Uterus (tissue), 4 donors: Measurements from ENCODE around the gene LRRC58. TPM values are rescaled to one million over a fixed set of nuclear protein-coding genes. Genes with fewer than 3 reads are reported as not detected.

Experiments
- DNase-seq, 2 donors: peaks; one replicate each; pipeline ENCODE4 v3.0.0-alpha.2; 2019 to 2020
- H3K27ac ChIP-seq, 2 donors: fragments of 200-600 bp; sonication (generic); 1 replicate in 1 of 2; 2 replicates in 1 of 2; pipeline ENCODE4 v1.5.1; 2016 to 2018
- H3K27me3 ChIP-seq, 2 donors: fragments of 200-600 bp; sonication (generic); one replicate each; pipeline ENCODE4 v1.5.1; 2018 to 2019; ENCODE audit warnings: control low read depth in 1 of 2
- H3K36me3 ChIP-seq, 2 donors: fragments of 200-600 bp; sonication (generic); one replicate each; pipeline ENCODE4 v1.5.1; 2019; ENCODE audit warnings: control low read depth in 1 of 2
- H3K4me1 ChIP-seq, 2 donors: fragments of 200-600 bp; sonication (generic); one replicate each; pipeline ENCODE4 v1.5.1; 2018 to 2019; ENCODE audit warnings: control low read depth in 1 of 2
- H3K4me3 ChIP-seq, 2 donors: fragments of 200-600 bp; sonication (generic); 1 replicate in 1 of 2; 2 replicates in 1 of 2; pipeline ENCODE4 v1.5.1; 2018 to 2019; ENCODE audit warnings: mild to moderate bottlenecking in 1 of 2
- H3K9me3 ChIP-seq, 2 donors: fragments of 200-600 bp; sonication (generic); one replicate each; pipeline ENCODE4 v1.5.1; 2019; ENCODE audit warnings: control low read depth in 1 of 2
- CTCF ChIP-seq, 4 experiments: fragments of 200-600 bp in 2 of 4; fragments of 450-650 bp in 2 of 4; sonication (generic) in 2 of 4; IDR thresholded peaks; one replicate each; pipeline ENCODE4 v1.5.1; 2016 to 2019; ENCODE audit warnings: antibody characterized with exemption in 4 of 4, mild to moderate bottlenecking in 2 of 4, moderate library complexity in 1 of 4
- POLR2A ChIP-seq, 2 donors: fragments of 450-650 bp; IDR thresholded peaks; one replicate each; pipeline ENCODE4 v1.6.1; 2016; ENCODE audit warnings: antibody characterized with exemption in 2 of 2, mild to moderate bottlenecking in 1 of 2, moderate library complexity in 1 of 2
- intact Hi-C: fragments of 100-400 bp; cut with DNase I; formaldehyde crosslinking; loops from one replicate; pipeline ENCODE4 v1.15.1; 2023; ENCODE audit warnings: low total_unique reads
- total RNA-seq, 4 donors: library from RNA; depleted of rRNA in 3 of 4; stranded (reverse); fragments of >200 nt in 3 of 4; gene quantifications; one replicate each; pipeline versions ENCODE4 v1.1.0 to v1.2.4, GENCODE V29; 2014 to 2023
- donor health status: DM: yes; HTN: yes; CAD: no.

Gene LRRC58
- total RNA-seq, 4 donors from 2014 or later: 19.1 to 78.1 (median 35.8) TPM

GRCh38 chr3:120364821-120365220 lies 15.7 kb upstream of the LRRC58 start:
- TF ChIP-seq CTCF (IDR thresholded peaks at IDR 0.05): no peak
- no peak for TF ChIP-seq POLR2A (IDR thresholded peaks at IDR 0.05)
- no peak for DNase-seq
- intact Hi-C loops: no loop called here
- Histone ChIP-seq H3K36me3 (no peaks in the 10 kb centered on the region), H3K4me1 (no peaks in the 10 kb centered on the region), H3K27ac (no peak overlapping the region), H3K27me3 (no peaks in the 10 kb centered on the region), H3K9me3 (no peaks in the 10 kb centered on the region), H3K4me3 (no peak overlapping the region)

- DNase-seq: no peak
- H3K9me3 ChIP-seq: no peaks in the 10 kb centered on the region
- H3K4me1 ChIP-seq: no peaks in the 10 kb centered on the region
- intact Hi-C loops: no loop called here
- TF ChIP-seq CTCF (IDR thresholded peaks at IDR 0.05) (no peak), POLR2A (IDR thresholded peaks at IDR 0.05) (no peak)
- no peaks in the 10 kb centered on the region for H3K36me3 ChIP-seq
- no peak overlapping the region for H3K27ac ChIP-seq
- no peak overlapping the region for H3K4me3 ChIP-seq
- no peaks in the 10 kb centered on the region for H3K27me3 ChIP-seq
Observed at GRCh38 chr3:120364101-120364500, 14.9 kb upstream of the LRRC58 start.

GRCh38 chr3:120357807-120358206 lies 8.7 kb upstream of the LRRC58 start:
- no peak overlapping the region for H3K4me3 ChIP-seq
- no peak for DNase-seq
- no peak overlapping the region for H3K27ac ChIP-seq
- H3K36me3 ChIP-seq: no peaks in the 10 kb centered on the region
- no peaks in the 10 kb centered on the region for H3K27me3 ChIP-seq
- intact Hi-C loops: no loop called here
- TF ChIP-seq POLR2A (IDR thresholded peaks at IDR 0.05) (no peak), CTCF (IDR thresholded peaks at IDR 0.05) (no peak)
- no peaks in the 10 kb centered on the region for H3K4me1 ChIP-seq
- H3K9me3 ChIP-seq: no peaks in the 10 kb centered on the region

GRCh38 chr3:120355486-120355885 lies 6.3 kb upstream of the LRRC58 start:
- intact Hi-C loops: no loop called here
- Histone ChIP-seq H3K9me3 (no peaks in the 10 kb centered on the region), H3K27me3 (no peaks in the 10 kb centered on the region), H3K4me1 (no peaks in the 10 kb centered on the region), H3K4me3 (no peak overlapping the region), H3K27ac (no peak overlapping the region), H3K36me3 (no peaks in the 10 kb centered on the region)
- TF ChIP-seq POLR2A (IDR thresholded peaks at IDR 0.05) (no peak), CTCF (IDR thresholded peaks at IDR 0.05) (no peak)
- DNase-seq: no peak

- intact Hi-C loops: no loop called here
- TF ChIP-seq POLR2A (IDR thresholded peaks at IDR 0.05) (no peak), CTCF (IDR thresholded peaks at IDR 0.05) (no peak)
- H3K36me3 ChIP-seq: no peaks in the 10 kb centered on the region
- no peaks in the 10 kb centered on the region for H3K4me1 ChIP-seq
- DNase-seq: no peak
- no peak overlapping the region for H3K27ac ChIP-seq
- no peaks in the 10 kb centered on the region for H3K27me3 ChIP-seq
- H3K9me3 ChIP-seq: no peaks in the 10 kb centered on the region
- no peak overlapping the region for H3K4me3 ChIP-seq
Observed at GRCh38 chr3:120353463-120353862, 4.3 kb upstream of the LRRC58 start.
